Motor neuron (in vitro differentiated cells): ENCODE data around the gene NANOS2. TPM values are rescaled to one million over a fixed set of nuclear protein-coding genes. Genes with fewer than 3 reads are reported as not detected.
"Not testable (repeated sequence)": the region's sequence is repeated elsewhere in the genome, so short reads cannot be mapped to it uniquely, and the experiment has no call there.

Experiments
- ATAC-seq, 8 experiments: fragments of 200-7000 bp; cut with Tn5 transposase; replicated peaks in 6 of 8; 2 replicates each; pipeline ENCODE4 v1.8.0; 2021; ENCODE audit warnings: mild to moderate bottlenecking in 8 of 8, moderate library complexity in 8 of 8
- H3K27ac ChIP-seq, 2 donors: fragments of 250-450 bp; sonication (Bioruptor Pico); 2 replicates each; pipeline ENCODE4 v1.9.0; 2021; ENCODE audit warnings: antibody characterized with exemption in 2 of 2, mild to moderate bottlenecking in 2 of 2, moderate library complexity in 1 of 2
- H3K4me1 ChIP-seq, 2 donors: fragments of 250-450 bp; sonication (Bioruptor Pico); replicated peaks in 1 of 2; 2 replicates each; pipeline ENCODE4 v1.6.1; 2021; ENCODE audit warnings: antibody characterized with exemption in 2 of 2, mild to moderate bottlenecking in 2 of 2, moderate library complexity in 1 of 2
- H3K4me3 ChIP-seq, 5 donors: fragments of 250-450 bp; sonication (Bioruptor Pico); 2 replicates each; pipeline ENCODE4 v1.9.0; 2021; ENCODE audit warnings: antibody characterized with exemption in 5 of 5, mild to moderate bottlenecking in 5 of 5, moderate library complexity in 4 of 5
- WGBS, 10 experiments: fragments of 450-650 bp; shearing (Covaris generic); methylation state at CpG; one replicate each; pipeline ENCODE4 v1.0.0; 2022; 5-methylcytosine and 5-hydroxymethylcytosine counted together
- in situ Hi-C, 9 experiments: fragments of 400-800 bp; cut with MboI; loops; one replicate each; pipeline ENCODE4 v1.15.0; 2021; ENCODE audit warnings: low sequenced_read_pairs in 9 of 9, low pct_unique_long_range_greater_than_20kb in 2 of 9; ENCODE audit not compliant: unreplicated experiment in 9 of 9
- total RNA-seq, 8 experiments: library from RNA; unstranded; fragments of 300-600 nt; gene quantifications; 2 replicates each; pipeline versions ENCODE4 v1.2.3 to v1.2.4, GENCODE V29; 2022

The NANOS2 gene
- total RNA-seq, 8 experiments from 2014 or later: 0.05 to 0.85 (median 0.18) TPM; not detected in 5

GRCh38 chr19:45899919-45900589 is 14.5 kb downstream of the NANOS2 start:
- H3K27ac ChIP-seq: no peak overlapping the region
- WGBS, 10 experiments: 94 to 100% (median 100%) methylated on average over 1 to 2 of the region's 4 CpGs; no CpG with 5 or more reads in 3 of the 10 experiments
- ATAC-seq: no peak
- in situ Hi-C loops: no loop called here
- H3K4me1 ChIP-seq: peaks cover 6 to 9% of the 10 kb centered on the region in 2 donors
- no peak overlapping the region for H3K4me3 ChIP-seq

GRCh38 chr19:45899253-45899652 is 15.3 kb downstream of the NANOS2 start:
- in situ Hi-C loops: no loop called here
- H3K4me1 ChIP-seq: peaks cover 6 to 9% of the 10 kb centered on the region in 2 donors
- 40 to 100% (median 89%) methylated on average over 1 to 6 of the region's 7 CpGs; no CpG with 5 or more reads in 2 of the 10 experiments for WGBS, 10 experiments
- H3K27ac ChIP-seq: no peak overlapping the region
- no peak overlapping the region for H3K4me3 ChIP-seq
- no peak for ATAC-seq

- Histone ChIP-seq H3K27ac (no peak overlapping the region), H3K4me3 (no peak overlapping the region), H3K4me1 (peaks cover 6% of the 10 kb centered on the region in 2 donors)
- in situ Hi-C loops: no loop called here
- WGBS, 10 experiments: 70 to 100% (median 100%) methylated on average over 1 to 8 of the region's 8 CpGs; no CpG with 5 or more reads in 1 of the 10 experiments
- no peak for ATAC-seq
These were observed 17.2 kb downstream of the NANOS2 start for GRCh38 chr19:45897261-45897812.

- ATAC-seq, H3K4me3 ChIP-seq, in situ Hi-C loops, H3K27ac ChIP-seq, H3K4me1 ChIP-seq: not testable (repeated sequence)
- 60 to 100% (median 87%) methylated on average over 1 to 9 of the region's 12 CpGs; no CpG with 5 or more reads in 3 of the 10 experiments for WGBS, 10 experiments
These were observed 18.5 kb downstream of the NANOS2 start for GRCh38 chr19:45895983-45896599.

- Histone ChIP-seq H3K4me1 (peaks cover 0 to under 1% of the 10 kb centered on the region in 2 donors), H3K27ac (no peak overlapping the region), H3K4me3 (no peak overlapping the region)
- WGBS, 10 experiments: 40 to 100% (median 76%) methylated on average over 1 to 9 of the region's 9 CpGs; no CpG with 5 or more reads in 3 of the 10 experiments
- in situ Hi-C loops: no loop called here
- no peak for ATAC-seq
These were observed 19.0 kb downstream of the NANOS2 start for GRCh38 chr19:45895519-45895972.

- no CpG with 5 or more reads among the region's 17 CpGs for WGBS, 10 experiments
- H3K27ac ChIP-seq: no peak overlapping the region
- H3K4me3 ChIP-seq: no peak overlapping the region
- H3K4me1 ChIP-seq: peaks cover 2 to 3% of the 10 kb centered on the region in 2 donors
- ATAC-seq: no peak
- in situ Hi-C loops: no loop called here
These were observed 23.7 kb downstream of the NANOS2 start for GRCh38 chr19:45890877-45891276.

- no peak for ATAC-seq
- in situ Hi-C loops: no loop called here
- H3K27ac ChIP-seq: no peak overlapping the region
- H3K4me1 ChIP-seq: peaks cover 12% of the 10 kb centered on the region in 2 donors
- no peak overlapping the region for H3K4me3 ChIP-seq
- WGBS, 10 experiments: 25 to 77% (median 66%) methylated on average over 2 to 6 of the region's 6 CpGs; no CpG with 5 or more reads in 2 of the 10 experiments
These were observed 25.2 kb downstream of the NANOS2 start for GRCh38 chr19:45889210-45889885.

GRCh38 chr19:45887200-45887710 is 27.3 kb downstream of the NANOS2 start:
- in situ Hi-C loops: no loop called here
- H3K4me1 ChIP-seq: peaks cover 29 to 30% of the 10 kb centered on the region in 2 donors
- peak overlapping the region; percentile 84 to 85 for H3K27ac ChIP-seq
- H3K4me3 ChIP-seq: peak overlapping the region; percentile 56 to 95 (median 86)
- ATAC-seq: no peak
- WGBS, 10 experiments: 33 to 100% (median 71%) methylated on average over 1 to 10 of the region's 10 CpGs; no CpG with 5 or more reads in 1 of the 10 experiments

GRCh38 chr19:45886427-45887199 is 28.0 kb downstream of the NANOS2 start:
- ATAC-seq: peak; percentile 60 to 75 (median 67)
- in situ Hi-C loops: no loop called here
- Histone ChIP-seq H3K27ac (peak overlapping the region; percentile 84 to 85), H3K4me1 (peaks cover 30 to 36% of the 10 kb centered on the region in 2 donors), H3K4me3 (peak overlapping the region; percentile 56 to 95 (median 86))
- WGBS, 10 experiments: 0 to 38% (median 0%) methylated on average over 1 to 2 of the region's 32 CpGs; no CpG with 5 or more reads in 6 of the 10 experiments

- peak within 1 kb of the TSS; percentile 56 to 95 (median 86) for H3K4me3 ChIP-seq
- WGBS, 10 experiments: 0% methylated on average over 5 to 33 of the region's 107 CpGs; no CpG with 5 or more reads in 7 of the 10 experiments
- peak; percentile 71 to 81 (median 76) for ATAC-seq
- H3K4me1 ChIP-seq: peaks cover 30 to 37% of the 10 kb centered on the region in 2 donors
- in situ Hi-C loops: no loop called here
- peak within 1 kb of the TSS; percentile 84 to 85 for H3K27ac ChIP-seq
These were observed 28.8 kb downstream of the NANOS2 start, which contains the start of gene IRF2BP1 for GRCh38 chr19:45885556-45886426. Gene IRF2BP1, minus strand, starts transcription at chr19:45886141. Its CDS starts 367 bp downstream, at chr19:45885774.
